Activated CD4-positive, alpha-beta T cell treated with anti-CD3 and anti-CD28 coated beads for 24 hours (primary cell): ENCODE measurements around the gene TRAF3.

Source experiments
- DNase-seq, 2 donors: peaks; one replicate each; pipeline ENCODE4 v3.0.0-alpha.2; 2020; ENCODE audit warnings: low read depth in 2 of 2

TRAF3 gene

DNA sequence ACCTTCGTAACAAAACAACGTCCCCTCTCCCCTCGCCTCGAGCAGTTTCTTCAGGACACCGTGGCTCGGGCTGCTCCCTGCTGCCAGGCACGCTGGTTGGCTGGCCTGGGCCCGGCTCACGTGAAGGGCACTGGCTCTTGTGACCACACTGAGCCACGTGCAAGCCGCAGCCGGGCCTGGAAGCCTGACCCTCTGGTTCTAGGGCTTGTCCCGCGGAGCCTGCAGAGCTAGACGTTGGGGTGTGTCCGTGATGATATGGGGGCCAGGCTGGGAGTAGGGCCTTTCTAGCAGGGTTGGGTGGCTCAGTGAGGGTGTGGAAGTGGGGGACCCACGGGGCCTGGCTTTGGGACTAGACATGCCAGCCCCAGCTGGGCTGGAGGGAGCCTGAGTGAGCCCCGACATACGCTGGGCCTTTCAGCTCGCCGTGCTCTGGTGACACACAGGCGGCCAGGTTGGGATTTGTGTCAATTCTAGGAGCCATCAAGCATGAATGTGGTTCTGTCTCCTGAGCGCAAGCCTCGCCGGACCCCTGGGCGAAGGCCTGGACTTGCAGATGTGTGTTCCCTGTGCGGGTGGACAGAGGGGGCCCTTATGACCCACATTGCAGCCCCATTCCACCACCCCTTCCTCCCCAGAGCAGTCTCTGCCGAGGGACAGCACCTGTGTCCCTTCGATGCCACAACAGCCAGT is 131.7 kb downstream of the TRAF3 start:
- no peak for DNase-seq

GRCh38 chr14:102909462-102909861 is 132.2 kb downstream of the TRAF3 start:
- DNase-seq: no peak

- DNase-seq: no peak
Measured at GRCh38 chr14:102909911-102910310, 132.7 kb downstream of the TRAF3 start.

- no peak for DNase-seq
Measured at GRCh38 chr14:102910442-102910841, 133.2 kb downstream of the TRAF3 start.

- DNase-seq: no peak
Measured at GRCh38 chr14:102911541-102911951, 134.3 kb downstream of the TRAF3 start.

GRCh38 chr14:102911991-102912761 is 134.9 kb downstream of the TRAF3 start:
- DNase-seq: no peak

GRCh38 chr14:102913341-102914211 is 136.3 kb downstream of the TRAF3 start:
- no peak for DNase-seq

DNA sequence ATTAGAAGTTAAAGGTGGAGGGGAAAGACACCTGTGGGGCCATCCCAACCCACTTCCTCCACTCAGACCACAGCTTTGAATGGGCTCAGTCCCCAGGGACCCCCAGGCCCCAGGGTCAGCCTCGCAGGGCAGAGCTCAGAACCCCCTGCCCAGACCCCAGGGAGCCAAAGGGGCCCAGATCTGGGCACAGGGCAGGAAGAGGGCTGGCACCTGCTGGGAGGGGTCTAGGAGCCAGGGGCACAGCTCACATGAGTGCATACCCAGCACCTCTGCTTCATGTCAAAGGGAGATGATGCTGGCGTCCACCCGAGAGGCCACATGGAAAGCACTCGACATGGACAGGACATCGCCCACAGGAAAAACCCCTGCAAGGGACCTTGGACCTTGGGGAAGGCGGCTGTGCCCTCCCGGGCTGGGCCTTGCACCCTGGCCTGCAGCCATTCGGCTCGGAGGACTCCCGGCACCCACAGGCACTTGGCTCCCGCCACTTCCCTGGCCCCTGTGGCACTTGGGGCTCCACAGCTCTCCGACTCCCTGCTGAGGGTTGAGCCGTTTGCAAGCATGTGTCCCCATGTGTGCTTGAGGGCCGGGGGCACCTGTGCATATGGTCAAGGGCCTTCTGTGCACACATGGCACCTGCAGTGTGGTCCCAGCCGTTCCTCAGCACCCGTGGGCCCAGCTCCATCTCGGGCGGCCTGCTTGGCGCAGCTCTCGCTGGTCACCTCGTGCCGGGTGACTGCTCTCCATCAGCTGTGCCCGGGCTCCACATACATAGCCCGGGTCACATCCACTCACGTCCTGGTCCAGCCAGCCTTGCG is 137.4 kb downstream of the TRAF3 start:
- DNase-seq: no peak

DNA sequence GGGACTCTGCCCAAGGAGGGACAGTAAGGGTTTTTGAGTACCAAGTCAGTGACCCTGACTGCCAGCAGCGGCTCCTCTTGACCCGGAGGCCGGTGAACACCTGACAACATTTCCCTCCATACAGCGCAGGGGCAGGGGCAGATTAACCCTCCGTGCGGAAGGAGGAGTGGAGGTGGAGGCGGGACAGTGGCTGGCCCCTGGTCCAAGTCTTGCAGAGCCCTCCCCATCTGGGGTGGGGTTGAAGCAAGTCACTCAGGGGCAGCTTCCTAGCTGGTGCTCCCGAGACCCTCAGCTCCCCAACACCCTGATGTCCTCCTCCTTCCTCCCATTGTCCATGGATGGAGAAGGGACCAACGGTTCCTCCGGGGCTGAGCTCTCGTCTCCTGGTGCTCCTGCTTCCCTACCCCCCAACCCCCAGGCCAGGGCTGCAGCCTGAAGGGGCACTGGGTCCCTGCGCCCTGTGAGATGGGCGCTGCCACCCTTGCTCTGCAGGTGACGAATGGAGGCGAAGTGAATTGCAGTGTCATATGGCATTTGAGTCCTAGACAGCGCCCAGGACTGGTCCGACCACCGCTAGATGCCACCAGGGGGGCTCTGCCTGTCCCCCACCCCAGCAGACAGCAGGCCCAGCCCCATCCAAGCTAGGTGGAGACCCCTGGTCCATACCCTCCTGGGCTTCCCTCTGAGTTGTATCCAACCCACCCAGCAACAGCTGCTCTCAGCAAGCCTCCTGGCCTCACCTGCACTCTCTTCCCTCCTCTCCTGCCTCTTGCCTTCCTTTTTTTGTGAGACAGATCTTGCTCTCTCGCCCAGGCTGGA is 138.3 kb downstream of the TRAF3 start:
- DNase-seq: no peak

DNA sequence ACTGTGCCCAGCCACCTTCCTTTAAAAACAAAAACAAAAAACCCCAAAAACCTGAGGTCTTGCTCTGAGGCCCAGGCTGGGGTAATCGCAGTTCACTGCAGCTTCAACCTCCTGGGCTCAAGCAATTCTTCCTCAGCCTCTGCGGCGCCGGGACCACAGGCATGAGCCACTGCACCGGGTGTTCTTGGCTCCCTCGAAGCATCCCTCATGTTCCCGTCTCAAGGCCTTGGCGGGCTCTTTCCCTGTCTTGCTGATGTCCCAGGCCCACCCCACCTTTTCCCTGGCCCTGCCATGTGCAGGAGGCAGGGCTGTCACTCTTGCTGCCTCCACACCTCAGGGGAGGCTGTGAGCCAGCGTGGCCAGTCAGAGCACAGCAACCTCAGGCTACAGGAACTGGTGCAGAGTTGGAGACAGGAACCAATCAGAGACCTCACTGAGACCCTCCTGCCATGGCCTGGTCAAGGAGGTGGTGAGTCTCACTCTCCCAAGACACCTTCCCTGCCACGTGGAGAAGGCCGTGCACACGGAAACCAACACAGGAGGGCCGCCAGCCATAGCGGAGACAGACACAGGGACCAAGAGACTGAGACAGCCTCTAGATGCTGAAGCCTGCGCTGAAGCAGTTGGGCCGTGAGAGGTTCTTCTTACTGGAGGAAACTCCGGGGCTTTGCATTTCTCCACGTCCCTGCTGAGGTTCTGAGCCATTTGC is 139.3 kb downstream of the TRAF3 start:
- DNase-seq: no peak

GRCh38 chr14:102917056-102917385 is 139.8 kb downstream of the TRAF3 start:
- no peak for DNase-seq

- peak; percentile 33 to 61 for DNase-seq
Measured at GRCh38 chr14:102917469-102918211, 140.4 kb downstream of the TRAF3 start.

- DNase-seq: no peak
Measured at GRCh38 chr14:102918438-102918837, 141.2 kb downstream of the TRAF3 start.

DNA sequence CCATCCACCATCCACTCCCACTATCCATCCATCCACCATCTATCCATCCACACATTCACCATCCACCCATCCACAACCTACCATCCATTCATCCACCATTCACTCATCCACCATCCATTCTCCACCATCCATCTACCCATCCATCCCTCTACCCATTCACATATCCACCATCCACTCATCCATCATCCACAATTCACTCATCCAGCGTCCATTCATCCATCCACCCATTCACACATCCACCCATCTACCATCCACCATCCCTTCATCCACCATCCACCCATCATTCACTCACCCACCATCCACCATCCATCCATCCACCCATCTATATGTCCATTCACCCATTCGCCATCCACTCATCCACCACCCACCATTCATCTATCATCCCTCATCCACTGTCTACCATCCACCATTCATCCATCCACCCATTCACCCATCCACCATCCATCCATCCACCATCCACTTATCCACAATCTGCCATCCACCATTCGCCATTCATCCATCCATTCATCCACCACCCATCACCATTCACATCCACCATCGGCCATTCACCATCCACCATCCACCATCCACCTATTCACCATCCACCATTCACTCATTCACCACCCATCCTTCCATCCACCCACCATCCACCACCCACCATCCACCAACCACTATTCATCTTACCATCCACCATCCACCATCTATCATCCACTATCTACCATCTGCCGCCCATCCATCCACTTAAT is 143.2 kb downstream of the TRAF3 start:
- DNase-seq: no peak

DNA sequence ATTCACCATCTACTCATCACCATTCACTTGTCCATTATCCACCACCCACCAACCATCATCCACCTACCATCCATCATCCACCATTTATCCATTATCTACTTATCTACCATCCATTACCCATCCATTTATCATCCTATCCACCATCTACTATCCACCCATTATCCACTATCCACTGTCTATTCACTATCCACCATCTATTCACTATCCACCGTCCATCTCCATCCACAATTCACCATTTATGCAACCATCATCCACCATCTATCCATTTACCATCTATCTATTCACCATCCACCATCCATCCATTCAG is 143.7 kb downstream of the TRAF3 start:
- no peak for DNase-seq

DNA sequence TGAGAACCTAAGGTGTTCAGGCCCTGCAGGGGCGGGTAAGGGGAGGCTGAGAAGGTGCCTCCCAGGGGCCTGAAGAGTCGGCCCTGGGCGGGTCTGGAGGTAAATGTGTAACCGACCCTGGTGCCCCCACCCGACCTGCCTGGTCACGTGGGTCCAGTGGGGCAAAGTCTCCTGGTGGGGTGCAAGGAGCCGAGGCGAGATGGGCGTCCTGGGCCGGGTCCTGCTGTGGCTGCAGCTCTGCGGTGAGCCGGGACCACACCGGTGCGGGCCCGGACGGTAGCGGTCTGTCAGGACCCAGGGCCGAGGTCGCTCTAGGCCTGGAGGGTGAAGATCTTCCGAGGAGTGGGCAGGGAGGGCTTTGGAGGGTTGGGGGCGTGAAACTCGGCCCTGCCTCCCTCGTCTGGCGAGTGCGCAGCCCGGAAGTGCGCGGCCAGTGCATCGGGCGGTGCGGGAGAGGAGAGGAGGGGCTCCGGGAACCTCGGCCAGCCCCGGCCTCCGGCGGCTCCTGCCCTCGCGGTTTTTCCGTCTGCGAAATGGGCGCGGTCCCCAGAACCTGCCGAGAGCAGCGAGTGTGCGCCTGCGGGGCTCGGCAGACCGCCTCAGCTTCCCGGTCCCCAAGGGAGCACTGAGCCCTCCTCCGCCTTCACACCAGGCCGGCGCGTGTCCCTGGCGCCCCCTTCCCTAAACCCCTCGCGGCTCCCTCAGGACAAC is 145.4 kb downstream of the TRAF3 start, which contains the start of gene AMN:
TSS of gene AMN (plus strand) at position 174 of the 711 bp plus-strand sequence. CDS start at position 200, 26 bp downstream.
- DNase-seq: no peak

DNA sequence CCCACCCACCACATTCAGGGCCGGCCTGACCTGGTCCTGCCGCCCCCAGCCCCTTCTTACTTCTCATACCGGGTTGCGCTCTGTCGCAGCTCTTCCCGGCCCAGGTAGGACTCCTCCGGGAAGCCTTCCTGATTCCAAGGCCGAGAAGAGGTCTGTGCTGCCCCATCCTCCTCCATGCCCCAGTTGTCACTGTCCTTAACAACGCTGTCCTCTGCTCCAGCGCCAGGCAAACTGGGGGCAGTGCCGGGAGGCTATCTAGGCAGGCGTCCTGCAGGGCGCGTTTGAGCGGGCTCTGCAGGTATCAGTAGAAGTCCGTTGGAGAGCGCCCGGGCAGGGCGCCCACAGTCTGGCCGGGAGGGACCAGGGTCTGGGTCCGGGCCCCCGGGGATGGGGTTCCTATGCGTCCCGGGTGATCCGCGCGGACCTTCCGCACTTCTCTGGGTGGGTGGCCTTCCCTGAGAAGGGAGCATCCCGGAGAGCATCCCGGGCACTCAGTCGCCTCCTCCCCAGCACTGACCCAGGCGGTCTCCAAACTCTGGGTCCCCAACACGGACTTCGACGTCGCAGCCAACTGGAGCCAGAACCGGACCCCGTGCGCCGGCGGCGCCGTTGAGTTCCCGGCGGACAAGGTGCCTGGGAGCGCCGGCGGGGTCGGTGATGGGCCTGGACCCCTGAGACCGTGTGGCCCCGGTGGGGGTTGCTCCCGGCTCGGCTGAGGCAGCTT is 146.1 kb downstream of the TRAF3 start:
- no peak for DNase-seq
